ENCODE results near the gene SEC22A.

- TF ChIP-seq POLR2A (IDR thresholded peaks at IDR 0.05; ENCODE audit: low read depth, low read length) (no peak), POLR2AphosphoS5 (IDR thresholded peaks at IDR 0.05; ENCODE audit: low read depth, low read length) (no peak)
Observed at GRCh38 chr3:123278446-123278845, 76.7 kb downstream of the SEC22A start.

Data from GM12892 (cell line).